Lung (tissue), 12 donors: ENCODE measurements around the gene ENGASE. TPM values are rescaled to one million over a fixed set of nuclear protein-coding genes. Genes with fewer than 3 reads are reported as not detected.
"Not testable (repeated sequence)": the region's sequence is repeated elsewhere in the genome, so short reads cannot be mapped to it uniquely, and the experiment has no call there.

Experiments
- ATAC-seq: fragments of 200-7000 bp; cut with Tn5 transposase; one replicate; pipeline ENCODE4 v1.9.1; 2020; ENCODE audit warnings: moderate number of reproducible peaks; ENCODE audit not compliant: insufficient read depth, low FRiP score
- DNase-seq, 3 donors: peaks; one replicate each; pipeline ENCODE4 v3.0.0-alpha.2; 2013 to 2017
- H3K27ac ChIP-seq, 2 donors: one replicate each; pipeline ENCODE4 v1.5.1; 2013; ENCODE audit warnings: mild to moderate bottlenecking in 2 of 2, moderate library complexity in 2 of 2, control low read depth in 1 of 2, inconsistent platforms in 1 of 2, low read depth in 1 of 2, low read length in 1 of 2
- H3K27me3 ChIP-seq, 3 donors: one replicate each; pipeline ENCODE4 v1.5.1; 2013; ENCODE audit warnings: low read length in 2 of 3; ENCODE audit not compliant: control insufficient read depth in 3 of 3, insufficient read depth in 3 of 3
- H3K36me3 ChIP-seq, 4 donors: one replicate each; pipeline ENCODE4 v1.5.1; 2013; ENCODE audit warnings: low read length in 4 of 4, mild to moderate bottlenecking in 1 of 4, moderate library complexity in 1 of 4; ENCODE audit not compliant: control insufficient read depth in 4 of 4, insufficient read depth in 4 of 4
- H3K4me1 ChIP-seq, 5 donors: one replicate each; pipeline ENCODE4 v1.5.1; 2013; ENCODE audit warnings: low read length in 5 of 5, mild to moderate bottlenecking in 2 of 5, moderate library complexity in 1 of 5; ENCODE audit not compliant: control insufficient read depth in 5 of 5, insufficient read depth in 5 of 5
- H3K4me3 ChIP-seq: one replicate; pipeline ENCODE4 v1.5.1; 2013; ENCODE audit warnings: mild to moderate bottlenecking, control low read depth, moderate library complexity
- H3K9ac ChIP-seq, 2 donors: one replicate each; pipeline ENCODE4 v1.5.1; 2013; ENCODE audit warnings: low read length in 2 of 2, control low read depth in 1 of 2; ENCODE audit not compliant: insufficient read depth in 1 of 2
- H3K9me3 ChIP-seq, 4 donors: one replicate each; pipeline ENCODE4 v1.5.1; 2013; ENCODE audit warnings: low read length in 3 of 4, mild to moderate bottlenecking in 1 of 4, moderate library complexity in 1 of 4; ENCODE audit not compliant: control insufficient read depth in 4 of 4, insufficient read depth in 3 of 4
- CTCF ChIP-seq: IDR thresholded peaks from 2 replicates; pipeline ENCODE4 v1.5.1; 2012; ENCODE audit warnings: mild to moderate bottlenecking; ENCODE audit errors: control extremely low read depth, extremely low read depth
- WGBS, 2 donors: extraction: QIAGEN DNeasy Blood & Tissue Kit; methylation state at CpG; one replicate each; pipeline ENCODE4 v1.1.7; 2013; 5-methylcytosine and 5-hydroxymethylcytosine counted together
- polyA plus RNA-seq, 2 donors: library from polyadenylated mRNA; stranded (reverse); fragments of 200-250 nt; gene quantifications; one replicate each; pipeline ENCODE4 v1.2.1, GENCODE V29; 2013
- total RNA-seq, 2 donors: library from RNA; depleted of rRNA in 1 of 2; stranded (reverse); fragments of >200 nt in 1 of 2; gene quantifications; one replicate each; pipeline ENCODE4 v1.2.1, GENCODE V29; 2014 to 2021
- donor health status: control.
- donor health status: control.
- donor health status: Bipolar disorder and iron deficiency.
- donor health status: healthy.
- donor health status: DM: yes; HTN: yes; CAD: no.

Gene ENGASE
- total and polyA plus RNA-seq, 4 donors = 19.0 to 45.7 (median 32.5) TPM

GRCh38 chr17:79072544-79072943, 2.1 kb upstream of the ENGASE start:
- H3K4me1 ChIP-seq = peaks cover 0 to 8% (median 5%) of the 10 kb centered on the region in 5 donors
- no peak overlapping the region for H3K4me3 ChIP-seq
- H3K36me3 ChIP-seq = peaks cover 0 to under 1% (median 0%) of the 10 kb centered on the region in 4 donors
- H3K9ac ChIP-seq = no peak overlapping the region
- H3K27ac ChIP-seq = no peak overlapping the region
- no peak for DNase-seq
- H3K27me3 ChIP-seq = no peaks in the 10 kb centered on the region
- no peak for ATAC-seq
- H3K9me3 ChIP-seq = no peaks in the 10 kb centered on the region
- TF ChIP-seq CTCF = no peak
- 91 to 93% methylated on average over 10 of the region's 10 CpGs for WGBS, 2 donors

GRCh38 chr17:79073016-79073705, 1.5 kb upstream of the ENGASE start:
- H3K4me1 ChIP-seq = peaks cover 0 to 8% (median 5%) of the 10 kb centered on the region in 5 donors
- no peak overlapping the region for H3K9ac ChIP-seq
- H3K27ac ChIP-seq = no peak overlapping the region
- peaks cover 0 to 3% (median 0%) of the 10 kb centered on the region in 4 donors for H3K36me3 ChIP-seq
- H3K4me3 ChIP-seq = no peak overlapping the region
- ATAC-seq (no peak), DNase-seq (no peak)
- TF ChIP-seq CTCF = no peak
- no peaks in the 10 kb centered on the region for H3K27me3 ChIP-seq
- 94 to 97% methylated on average over 8 of the region's 8 CpGs for WGBS, 2 donors
- no peaks in the 10 kb centered on the region for H3K9me3 ChIP-seq

GRCh38 chr17:79073706-79074088, 927 bp upstream of the ENGASE start:
- no peak for TF ChIP-seq CTCF
- DNase-seq (no peak), ATAC-seq (no peak)
- H3K36me3 ChIP-seq = peaks cover 0 to 4% (median 1%) of the 10 kb centered on the region in 4 donors
- H3K27ac ChIP-seq = no peak overlapping the region
- no peak overlapping the region for H3K4me3 ChIP-seq
- no peaks in the 10 kb centered on the region for H3K27me3 ChIP-seq
- peaks cover 0 to 8% (median 5%) of the 10 kb centered on the region in 5 donors for H3K4me1 ChIP-seq
- no peaks in the 10 kb centered on the region for H3K9me3 ChIP-seq
- no peak overlapping the region for H3K9ac ChIP-seq
- WGBS, 2 donors = 95 to 97% methylated on average over 6 of the region's 6 CpGs

GRCh38 chr17:79074121-79074648, 439 bp upstream of the ENGASE start:
- not testable (repeated sequence) for DNase-seq, H3K9me3 ChIP-seq, H3K4me1 ChIP-seq, H3K27me3 ChIP-seq, H3K36me3 ChIP-seq, H3K4me3 ChIP-seq, ATAC-seq
- H3K9ac ChIP-seq = peak overlapping the region in 1 of 2 donors; percentile 13
- H3K27ac ChIP-seq = peak overlapping the region; percentile 37 to 45
- whole genome bisulfite sequencing, 2 donors = 72 to 73% methylated on average over 20 to 22 of the region's 22 CpGs
